ENCODE measurements around the gene NEDD9.

Gene NEDD9

DNA sequence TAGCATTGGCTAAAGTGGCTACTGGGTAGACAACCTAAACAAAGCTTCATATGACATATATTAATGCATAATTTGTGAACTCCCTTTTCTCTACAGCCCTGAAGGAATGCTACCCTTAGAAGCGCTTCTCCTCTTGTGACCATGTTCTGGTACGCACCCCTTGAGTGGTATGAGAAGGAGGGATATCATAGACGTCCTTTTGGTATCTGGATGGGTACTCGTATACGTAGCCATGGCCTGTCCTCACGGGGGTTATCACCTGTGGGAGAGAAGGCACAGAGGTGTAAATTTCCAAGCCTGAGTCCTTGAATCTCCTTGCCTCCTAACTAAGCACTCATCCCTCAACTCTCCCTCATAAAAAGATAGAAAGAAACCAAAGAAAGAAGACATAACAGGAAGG lies 39.0 kb downstream of the NEDD9 start:
- no peak overlapping the region for H3K4me3 ChIP-seq (ENCODE audit: low read depth, low read length)
- no peak for DNase-seq (ENCODE audit: low read depth)
- TF ChIP-seq, protein P1, sequence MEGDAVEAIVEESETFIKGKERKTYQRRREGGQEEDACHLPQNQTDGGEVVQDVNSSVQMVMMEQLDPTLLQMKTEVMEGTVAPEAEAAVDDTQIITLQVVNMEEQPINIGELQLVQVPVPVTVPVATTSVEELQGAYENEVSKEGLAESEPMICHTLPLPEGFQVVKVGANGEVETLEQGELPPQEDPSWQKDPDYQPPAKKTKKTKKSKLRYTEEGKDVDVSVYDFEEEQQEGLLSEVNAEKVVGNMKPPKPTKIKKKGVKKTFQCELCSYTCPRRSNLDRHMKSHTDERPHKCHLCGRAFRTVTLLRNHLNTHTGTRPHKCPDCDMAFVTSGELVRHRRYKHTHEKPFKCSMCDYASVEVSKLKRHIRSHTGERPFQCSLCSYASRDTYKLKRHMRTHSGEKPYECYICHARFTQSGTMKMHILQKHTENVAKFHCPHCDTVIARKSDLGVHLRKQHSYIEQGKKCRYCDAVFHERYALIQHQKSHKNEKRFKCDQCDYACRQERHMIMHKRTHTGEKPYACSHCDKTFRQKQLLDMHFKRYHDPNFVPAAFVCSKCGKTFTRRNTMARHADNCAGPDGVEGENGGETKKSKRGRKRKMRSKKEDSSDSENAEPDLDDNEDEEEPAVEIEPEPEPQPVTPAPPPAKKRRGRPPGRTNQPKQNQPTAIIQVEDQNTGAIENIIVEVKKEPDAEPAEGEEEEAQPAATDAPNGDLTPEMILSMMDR (IDR thresholded peaks at IDR 0.05; ENCODE audit: low read depth, low read length, missing control alignments), result no peak
- in situ Hi-C loops (cut with HindIII; ENCODE audit: low sequenced_read_pairs), result no loop called here

DNA sequence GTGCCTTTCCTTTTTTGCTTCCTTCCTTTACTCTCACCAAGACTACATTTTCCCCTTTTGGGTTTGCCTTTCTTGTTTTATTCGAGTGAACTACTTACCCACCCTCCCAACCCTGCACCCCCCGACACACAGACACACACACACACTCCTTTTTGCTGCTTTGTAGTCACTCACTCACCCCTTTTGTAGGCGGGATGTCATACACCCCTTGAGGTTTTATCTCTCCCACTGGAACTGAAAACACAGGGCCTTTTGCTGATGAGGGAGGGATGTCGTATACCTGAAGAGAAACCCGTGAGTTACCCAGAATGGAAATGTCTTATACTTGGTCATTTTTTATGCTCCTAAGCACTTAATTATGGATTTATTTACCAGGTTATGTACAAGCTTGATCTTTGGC lies 40.3 kb downstream of the NEDD9 start:
- TF ChIP-seq, protein P1 (IDR thresholded peaks at IDR 0.05; ENCODE audit: low read depth, low read length, missing control alignments), result no peak
- H3K4me3 ChIP-seq (ENCODE audit: low read depth, low read length), result no peak overlapping the region
- in situ Hi-C loops (cut with HindIII; ENCODE audit: low sequenced_read_pairs), result no loop called here
- no peak for DNase-seq (ENCODE audit: low read depth)

DNA sequence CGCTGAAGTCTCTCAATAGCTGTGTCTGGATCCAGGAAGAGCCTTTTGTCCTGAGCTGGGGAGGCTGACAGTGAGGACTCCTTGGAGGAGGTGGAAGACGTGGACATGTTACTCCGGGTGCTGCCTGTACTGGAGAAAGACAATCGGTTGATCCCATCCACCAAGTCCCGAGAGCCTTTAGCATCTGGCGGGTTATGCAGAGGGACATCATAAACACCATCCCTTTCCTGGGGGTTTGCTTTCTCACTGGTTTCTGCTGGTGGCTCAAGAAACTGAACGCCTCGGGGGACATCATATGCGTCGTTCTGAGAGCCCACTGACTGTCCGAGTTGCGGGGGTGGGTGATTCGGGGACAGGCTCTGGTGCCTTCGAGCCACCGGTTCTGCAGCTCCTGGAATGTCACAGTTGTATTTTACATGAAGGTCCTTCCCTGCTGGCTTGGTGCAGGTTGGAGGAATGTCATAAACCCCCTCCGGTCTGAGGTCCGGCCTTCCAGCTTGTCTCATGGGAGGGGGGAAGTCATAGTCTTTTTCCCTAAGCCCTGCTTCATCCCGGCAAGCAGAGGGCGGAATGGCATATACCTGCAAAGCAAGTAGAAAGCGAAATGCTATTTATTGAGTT lies 41.7 kb downstream of the NEDD9 start:
- no peak for DNase-seq (ENCODE audit: low read depth)
- no peak overlapping the region for H3K4me3 ChIP-seq (ENCODE audit: low read depth, low read length)
- TF ChIP-seq, protein P1 (IDR thresholded peaks at IDR 0.05; ENCODE audit: low read depth, low read length, missing control alignments), result no peak
- in situ Hi-C loops (cut with HindIII; ENCODE audit: low sequenced_read_pairs), result no loop called here

DNA sequence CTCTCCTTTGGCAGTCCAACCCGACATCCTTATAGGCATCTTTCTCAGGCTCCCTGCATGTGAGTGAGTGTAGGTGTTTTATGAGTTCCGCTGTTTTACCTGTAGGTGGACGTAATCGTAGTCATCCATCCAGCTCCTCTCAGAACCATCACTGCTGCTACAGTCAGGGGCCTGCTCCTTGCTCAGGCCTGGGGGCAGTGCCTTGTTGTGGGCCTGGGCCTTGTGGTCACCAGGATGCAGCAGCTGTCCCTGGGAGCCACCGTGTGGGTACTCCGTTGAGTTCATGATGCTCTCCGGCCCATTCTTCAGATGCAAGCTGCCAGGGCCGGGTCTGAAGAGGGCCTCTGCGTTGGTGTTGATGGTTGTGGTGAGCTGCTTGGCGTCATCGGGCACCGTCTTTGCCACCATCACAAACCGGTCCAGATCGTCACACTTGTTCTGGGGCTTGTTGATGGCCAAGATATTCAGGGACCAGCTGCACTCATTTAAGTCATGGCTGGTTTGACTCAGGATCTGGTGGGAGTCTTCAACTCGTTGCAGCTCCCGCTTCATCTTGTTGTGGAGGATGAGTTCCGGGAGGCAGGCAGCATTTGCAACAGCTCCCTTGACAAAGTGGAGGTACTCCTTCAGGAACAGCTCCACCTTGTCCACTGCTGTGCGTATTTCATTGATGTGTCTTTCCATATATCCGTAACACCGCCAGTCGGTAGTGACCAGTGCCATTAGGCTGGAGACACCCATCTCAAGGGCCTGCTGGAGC lies 42.4 kb downstream of the NEDD9 start:
- H3K4me3 ChIP-seq (ENCODE audit: low read depth, low read length), result no peak overlapping the region
- in situ Hi-C loops (cut with HindIII; ENCODE audit: low sequenced_read_pairs), result no loop called here
- no peak for DNase-seq (ENCODE audit: low read depth)
- TF ChIP-seq, protein P1 (IDR thresholded peaks at IDR 0.05; ENCODE audit: low read depth, low read length, missing control alignments), result no peak

DNA sequence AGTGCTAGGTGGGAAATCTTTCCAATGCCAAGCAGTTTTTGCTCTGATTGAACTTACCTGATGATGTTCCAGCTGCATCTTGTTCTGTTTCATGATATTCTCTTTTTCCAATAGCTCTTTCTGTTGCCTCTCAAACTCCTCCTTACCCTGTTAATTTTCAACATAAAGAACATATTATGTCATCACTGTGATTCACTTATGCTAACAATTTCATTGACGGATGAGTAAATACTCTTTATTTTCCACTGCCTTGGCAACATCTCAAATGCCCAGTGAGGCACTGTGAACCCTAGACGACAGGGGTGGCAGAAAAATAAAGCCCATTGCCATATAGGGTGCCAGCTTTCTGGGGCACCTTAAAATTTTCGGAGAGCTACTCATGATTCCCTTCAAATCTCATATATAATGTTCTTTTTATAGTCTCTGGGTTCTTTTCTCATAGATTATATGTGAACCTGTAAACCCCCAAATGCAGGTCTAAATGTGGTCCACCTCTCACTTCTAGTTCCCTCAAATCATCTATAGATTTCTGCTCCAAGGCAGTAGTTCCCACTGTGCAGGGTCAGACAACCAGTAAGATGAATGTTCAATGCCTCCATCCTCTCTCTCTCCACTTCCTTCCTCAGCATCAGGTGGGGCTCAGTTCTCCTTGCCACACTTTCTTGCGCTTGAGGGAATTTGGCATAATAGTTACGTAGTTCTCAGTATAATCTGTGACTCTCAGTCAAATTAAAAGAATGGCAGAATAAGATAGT lies 44.1 kb downstream of the NEDD9 start:
- DNase-seq (ENCODE audit: low read depth), result no peak
- no peak overlapping the region for H3K4me3 ChIP-seq (ENCODE audit: low read depth, low read length)
- in situ Hi-C loops (cut with HindIII; ENCODE audit: low sequenced_read_pairs), result no loop called here

DNA sequence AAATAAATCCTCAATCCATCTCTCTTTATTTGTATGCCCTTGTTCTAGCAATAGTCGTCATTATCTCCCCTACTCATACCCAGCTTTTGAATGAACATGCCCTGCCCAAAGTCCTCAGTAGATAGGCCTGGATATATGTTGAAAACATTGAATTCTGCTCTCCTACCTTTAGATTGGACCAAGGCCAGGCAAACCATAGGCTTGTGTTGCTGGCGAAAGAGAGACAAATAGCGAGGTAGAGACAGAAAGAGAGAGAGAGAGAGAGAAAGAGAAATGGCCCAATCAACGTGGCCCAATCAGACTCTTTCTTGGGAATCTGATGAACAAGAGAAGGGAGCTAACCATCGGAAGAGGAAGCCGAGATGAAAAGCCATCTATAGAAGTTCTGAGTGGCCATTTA lies 45.2 kb downstream of the NEDD9 start:
- in situ Hi-C loops (cut with HindIII; ENCODE audit: low sequenced_read_pairs), result no loop called here
- DNase-seq (ENCODE audit: low read depth), result no peak
- TF ChIP-seq, protein P1 (IDR thresholded peaks at IDR 0.05; ENCODE audit: low read depth, low read length, missing control alignments), result no peak
- H3K4me3 ChIP-seq (ENCODE audit: low read depth, low read length), result no peak overlapping the region

More for the DNA sequence above, 44.1 kb downstream of the NEDD9 start:
- TF ChIP-seq, protein P1 (IDR thresholded peaks at IDR 0.05; ENCODE audit: low read depth, low read length, missing control alignments), result no peak
